ENCODE data around the gene SLC38A3.

GRCh38 chr3:50231581-50231980 is 26.5 kb downstream of the SLC38A3 start:
- TF ChIP-seq EZH2phosphoT487 (IDR thresholded peaks at IDR 0.05; ENCODE audit: insufficient read depth, low read depth) (no peak), EZH2 (IDR thresholded peaks at IDR 0.05; ENCODE audit: insufficient read depth, poor library complexity, severe bottlenecking) (no peak)

All from GM23248 (cell line).